NAMALWA (cell line): ENCODE results near the gene THAP9.
A peak's percentile ranks its signal among the peaks of the same experiment; 100 is the strongest.
"Not testable (repeated sequence)": the region's sequence is repeated elsewhere in the genome, so short reads cannot be mapped to it uniquely, and the experiment has no call there.

Source experiments
- DNase-seq: peaks from one replicate; pipeline ENCODE4 v3.0.0-alpha.2; 2015; ENCODE audit warnings: low spot score

THAP9 gene

DNA sequence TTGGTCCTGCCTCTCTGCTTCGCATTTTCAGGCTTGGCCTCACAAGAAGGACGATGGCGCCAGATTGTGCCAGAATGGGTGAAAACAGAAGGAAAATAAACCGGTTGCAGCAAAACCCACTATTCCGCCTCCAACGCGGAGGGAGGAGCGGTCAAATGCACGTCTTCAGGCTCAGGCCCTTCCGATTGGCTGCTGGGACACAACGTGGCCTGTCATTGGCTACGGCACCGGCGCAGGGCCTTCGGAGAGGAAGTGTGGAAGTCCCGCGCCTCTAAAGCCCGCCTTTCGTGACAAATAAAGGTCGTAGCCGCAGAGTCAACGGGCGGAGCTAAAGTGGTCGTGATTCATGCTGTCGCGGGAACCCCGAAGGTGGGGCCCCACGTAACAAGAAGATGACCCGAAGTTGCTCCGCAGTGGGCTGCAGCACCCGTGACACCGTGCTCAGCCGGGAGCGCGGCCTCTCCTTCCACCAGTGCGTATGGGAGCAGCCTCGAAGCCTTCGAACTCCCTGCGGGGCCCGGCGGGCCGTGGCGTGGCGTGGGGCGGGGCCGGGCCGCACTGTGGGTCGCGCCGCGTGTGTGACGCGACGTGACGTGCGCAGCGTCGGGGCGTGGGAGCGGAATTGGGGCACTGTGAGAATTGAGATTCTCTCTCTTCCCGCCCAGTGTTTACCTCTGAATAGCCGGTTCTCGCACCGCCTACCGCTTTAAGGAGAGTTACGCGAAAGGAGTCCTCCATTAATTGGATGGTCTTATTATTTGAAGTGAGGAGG is at the start of gene THAP9:
THAP9 (plus strand) TSS at position 325 of the 772 bp plus-strand sequence; CDS start at position 393, 68 bp downstream.
- peak; percentile 99 for DNase-seq

DNA sequence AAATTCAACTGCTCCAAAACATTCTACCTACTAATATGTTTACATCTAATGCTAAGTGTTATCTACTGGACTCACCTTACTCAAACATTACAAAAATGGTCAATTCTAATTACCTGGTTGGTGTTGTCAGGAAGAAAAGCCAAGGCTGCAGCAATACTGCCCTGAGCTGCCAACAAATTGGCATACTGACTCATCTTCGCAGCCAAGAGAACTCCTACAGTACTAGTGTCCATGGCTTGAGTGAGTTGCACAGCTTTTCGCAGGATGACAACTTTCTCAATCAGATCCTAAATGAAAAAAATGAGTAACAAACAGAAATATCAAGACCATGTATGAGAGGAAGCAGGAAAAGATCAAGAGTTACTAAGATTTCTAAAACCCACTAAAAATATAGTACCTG is 49.2 kb upstream of the THAP9 start:
- no peak for DNase-seq

- DNase-seq = peak; percentile 55
Observed at GRCh38 chr4:82851885-82852750, 48.4 kb upstream of the THAP9 start.

GRCh38 chr4:82852751-82853285 is 47.7 kb upstream of the THAP9 start:
- DNase-seq = peak; percentile 12

- DNase-seq = not testable (repeated sequence)
Observed at GRCh38 chr4:82860487-82860886, 40.0 kb upstream of the THAP9 start.

GRCh38 chr4:82861529-82861928 is 39.0 kb upstream of the THAP9 start:
- no peak for DNase-seq

GRCh38 chr4:82864336-82864979 is 36.1 kb upstream of the THAP9 start:
- no peak for DNase-seq

- DNase-seq = no peak
Observed at GRCh38 chr4:82865592-82865991, 34.9 kb upstream of the THAP9 start.

- DNase-seq = not testable (repeated sequence)
Observed at GRCh38 chr4:82866033-82866432, 34.5 kb upstream of the THAP9 start.

DNA sequence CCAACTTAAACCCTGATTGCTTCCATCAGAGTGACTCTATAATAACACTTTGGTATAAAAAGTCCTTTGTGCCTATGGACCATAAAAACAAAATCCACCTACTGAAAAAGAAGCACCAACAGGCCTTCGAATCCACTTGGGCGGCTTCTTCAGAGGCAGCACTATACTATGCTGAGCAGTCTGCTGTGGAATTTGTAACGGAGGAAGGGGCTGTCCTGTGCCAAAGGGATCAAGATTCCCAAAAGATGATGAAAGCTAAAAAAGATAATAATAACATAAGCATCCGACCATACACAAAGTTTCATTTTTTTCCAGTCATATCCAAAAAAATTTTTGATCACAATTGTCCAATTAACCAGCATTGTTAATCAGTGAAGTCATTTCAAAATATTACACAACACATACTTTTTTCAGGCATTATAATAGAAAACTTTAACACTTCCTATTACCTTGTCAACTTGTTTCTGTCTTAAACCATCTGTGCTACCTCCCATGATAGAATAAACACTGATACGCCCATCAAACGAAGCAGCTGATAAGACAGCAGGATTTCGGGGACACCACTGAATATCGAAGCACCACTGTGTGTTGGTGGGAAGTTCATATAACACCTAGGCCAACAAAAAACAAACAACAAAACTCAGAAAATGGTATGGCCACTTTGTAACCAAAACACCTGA is 33.7 kb upstream of the THAP9 start:
- DNase-seq = no peak

DNA sequence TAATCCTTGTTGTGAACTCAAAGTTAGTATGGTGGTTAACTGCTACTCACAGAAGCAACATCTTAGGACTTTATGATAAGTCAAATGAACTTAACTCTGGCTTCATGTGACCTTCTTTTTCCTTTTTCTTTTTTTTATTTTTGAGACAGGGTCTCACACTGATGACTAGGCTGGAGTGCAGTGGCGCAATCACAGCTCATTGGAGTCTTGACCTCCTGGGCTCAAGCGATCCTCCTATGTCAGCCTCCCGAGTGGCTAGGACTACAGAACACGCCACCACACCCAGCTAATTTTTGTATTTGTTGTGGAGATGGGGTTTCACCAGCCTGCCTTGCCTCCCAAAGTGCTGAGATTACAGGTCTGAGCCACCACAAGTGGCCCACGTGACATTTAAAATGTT is 32.0 kb upstream of the THAP9 start:
- DNase-seq = no peak

DNA sequence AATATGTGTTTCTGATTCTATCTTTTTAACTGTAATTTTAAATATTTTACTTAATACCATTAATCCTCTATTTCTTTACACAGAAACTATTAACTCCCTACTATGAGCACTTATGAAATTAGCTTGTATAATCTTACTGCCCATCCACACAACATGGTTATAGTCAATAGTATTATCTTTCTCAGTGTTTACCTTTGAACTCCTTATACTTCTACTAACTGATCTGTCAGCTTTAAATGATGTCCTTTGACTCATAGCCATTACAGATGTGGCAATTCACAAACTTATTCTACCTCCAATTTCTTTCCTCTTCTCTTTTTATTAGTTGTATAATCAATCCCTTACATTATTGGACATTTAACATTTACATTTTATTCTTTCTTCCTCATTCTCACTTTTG is 15.1 kb upstream of the THAP9 start:
- DNase-seq = no peak

DNA sequence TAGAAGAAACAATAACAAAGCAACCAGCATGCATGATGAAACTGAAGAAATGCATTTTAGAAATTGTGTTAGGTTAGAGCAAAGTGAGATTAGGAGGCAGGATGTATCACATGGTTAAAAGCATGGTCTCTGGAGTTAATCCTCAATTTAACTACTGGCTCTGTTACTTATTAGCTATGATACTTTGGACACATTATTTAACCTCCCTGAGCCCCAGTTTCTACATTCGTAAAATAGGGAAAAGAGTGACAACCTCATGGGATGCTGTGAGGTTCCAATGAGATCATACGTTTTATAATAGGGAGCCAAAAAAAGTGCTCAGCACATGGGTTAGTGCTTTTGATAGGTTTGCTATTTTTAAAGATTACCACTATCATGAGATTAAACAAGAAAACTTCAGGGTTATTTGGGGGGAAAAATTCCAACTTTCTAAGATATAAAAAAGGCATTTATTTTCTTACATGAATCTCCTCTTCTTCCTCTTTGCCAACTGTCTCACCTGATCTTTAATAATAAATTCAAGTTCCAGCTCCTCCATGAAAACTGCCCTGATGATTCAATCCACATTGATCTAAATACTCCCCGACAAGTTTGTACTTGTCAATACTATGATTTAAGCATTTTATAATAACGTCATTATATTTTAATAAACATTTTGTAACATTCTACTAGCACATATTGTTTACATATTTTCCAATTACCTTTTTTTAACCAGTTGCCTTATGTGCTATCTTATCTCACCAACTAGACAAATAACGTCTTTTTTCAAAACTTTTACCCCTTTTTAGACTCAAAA is 14.2 kb upstream of the THAP9 start:
- DNase-seq = no peak

GRCh38 chr4:82889287-82889686 is 11.2 kb upstream of the THAP9 start:
- no peak for DNase-seq

DNA sequence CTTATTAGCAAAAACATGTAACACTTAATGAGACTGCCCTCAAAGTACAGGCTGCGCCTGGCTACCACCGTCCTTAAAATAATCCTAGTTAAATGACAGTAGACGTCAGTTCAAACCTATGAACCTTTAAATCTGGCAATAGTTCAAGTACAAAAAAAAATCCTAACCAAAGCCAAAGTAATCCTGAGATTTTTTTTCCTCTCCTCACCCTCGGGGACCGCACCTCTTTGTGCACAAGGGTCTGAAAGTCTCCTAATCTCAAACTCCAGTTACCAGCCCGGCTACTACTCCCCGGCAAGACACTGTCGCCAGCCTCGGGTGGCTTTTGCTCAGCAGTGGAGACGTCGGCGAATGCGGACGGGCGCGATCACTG is 10.0 kb upstream of the THAP9 start:
- no peak for DNase-seq

- peak; percentile 96 for DNase-seq
Observed at GRCh38 chr4:82890901-82891706, 9.4 kb upstream of the THAP9 start, which contains the start of gene SEC31A. TSS of gene SEC31A (minus strand) at chr4:82891153. CDS start at chr4:82881936, 9,217 bp downstream.

- peak; percentile 48 for DNase-seq
Observed at GRCh38 chr4:82891707-82892466, 8.6 kb upstream of the THAP9 start.

GRCh38 chr4:82892467-82892802 is 8.1 kb upstream of the THAP9 start:
- no peak for DNase-seq

GRCh38 chr4:82893942-82894341 is 6.6 kb upstream of the THAP9 start:
- no peak for DNase-seq
